HCT116 (cell line): ENCODE data around the gene PTGIR. TPM values are rescaled to one million over a fixed set of nuclear protein-coding genes. Genes with fewer than 3 reads are reported as not detected.
A peak's percentile ranks its signal among the peaks of the same experiment; 100 is the strongest.

Source experiments
- ATAC-seq: fragments of 200-7000 bp; cut with Tn5 transposase; 2 replicates; pipeline ENCODE4 v1.9.1; 2020; ENCODE audit warnings: mild to moderate bottlenecking, moderate library complexity
- BruUV-seq: library from RNA; stranded (reverse); fragments of 400-500 nt; replicated peaks from 2 replicates; lab custom pipeline; 2021; lab: Mats Ljungman, UMichigan
- CTCF ChIA-PET: fragments of 300-600 bp; sonication (Branson Sonifier 250); formaldehyde crosslinking; loops from one replicate; lab custom pipeline; 2021; ENCODE audit warnings: antibody characterized with exemption; lab: Charles Lee
- POLR2A ChIA-PET: fragments of 300-600, 350-600 bp; sonication (Branson Sonifier 250); formaldehyde crosslinking; loops from one replicate; lab custom pipeline; 2021; ENCODE audit warnings: antibody characterized with exemption; lab: Charles Lee
- RAD21 ChIA-PET, 2 experiments: fragments of 300-600 bp; sonication (Branson Sonifier 250); formaldehyde crosslinking; loops; one replicate each; lab custom pipeline; 2023; ENCODE audit warnings: low total read pairs in 2 of 2; ENCODE audit not compliant: uncharacterized antibody in 2 of 2, unreplicated experiment in 2 of 2, low non-redundant PET in 1 of 2; lab: Charles Lee
- DNase-seq: peaks from one replicate; pipeline ENCODE4 v3.0.0-alpha.2; 2010; ENCODE audit warnings: low read depth, low spot score
- H2AFZ ChIP-seq: fragments of 200-600 bp; shearing (Covaris generic), sonication (generic); 2 replicates; pipeline ENCODE4 v1.6.1; 2017; ENCODE audit warnings: low read depth, mixed run types, mixed read lengths, antibody characterized with exemption, low read length; ENCODE audit not compliant: poor library complexity, severe bottlenecking
- H3K27ac ChIP-seq: 2 replicates; pipeline ENCODE4 v1.5.1; 2012; ENCODE audit warnings: low read depth, low read length
- H3K27me3 ChIP-seq: fragments of 200-600 bp; sonication (generic); 2 replicates; pipeline ENCODE4 v1.6.1; 2016; ENCODE audit warnings: mixed run types, low read length, mixed read lengths; ENCODE audit not compliant: insufficient read depth
- H3K36me3 ChIP-seq, 2 experiments: fragments of 200-500 bp in 1 of 2; fragments of 200-600 bp in 1 of 2; sonication (Bioruptor generic) in 1 of 2; sonication (generic) in 1 of 2; 2 replicates each; pipeline versions ENCODE4 v1.5.1 to v1.6.1; 2014 to 2016; ENCODE audit warnings: low read length in 2 of 2, inconsistent platforms in 1 of 2, mixed read lengths in 1 of 2, mixed run types in 1 of 2; ENCODE audit not compliant: insufficient read depth in 2 of 2, control insufficient read depth in 1 of 2
- H3K4me1 ChIP-seq, 2 experiments: fragments of 200-600 bp in 1 of 2; sonication (generic) in 1 of 2; 2 replicates each; pipeline versions ENCODE4 v1.5.1 to v1.6.1; 2012 to 2017; ENCODE audit warnings: low read length in 2 of 2, inconsistent platforms in 1 of 2, mild to moderate bottlenecking in 1 of 2, mixed read lengths in 1 of 2, mixed run types in 1 of 2, moderate library complexity in 1 of 2; ENCODE audit not compliant: insufficient read depth in 2 of 2, control insufficient read depth in 1 of 2
- H3K4me2 ChIP-seq: fragments of 200-600 bp; sonication (generic); 2 replicates; pipeline ENCODE4 v1.6.1; 2017; ENCODE audit warnings: mixed run types, low read length, mixed read lengths
- H3K4me3 ChIP-seq, 2 experiments: fragments of 200-600 bp in 1 of 2; sonication (generic) in 1 of 2; replicated peaks in 1 of 2; 2 replicates each; pipeline ENCODE4 v1.5.1; 2011 to 2016; ENCODE audit warnings: low read length in 2 of 2, control low read depth in 1 of 2, low read depth in 1 of 2, mild to moderate bottlenecking in 1 of 2, mixed read lengths in 1 of 2, mixed run types in 1 of 2
- H3K79me2 ChIP-seq: fragments of 200-600 bp; sonication (generic); 2 replicates; pipeline ENCODE4 v1.6.1; 2017; ENCODE audit warnings: mild to moderate bottlenecking, mixed run types, low read length, moderate library complexity, mixed read lengths; ENCODE audit not compliant: insufficient read depth
- H3K9ac ChIP-seq: fragments of 200-600 bp; sonication (generic); 2 replicates; pipeline ENCODE4 v1.6.1; 2016; ENCODE audit warnings: low read length, mixed read lengths
- H3K9me2 ChIP-seq: fragments of 200-600 bp; sonication (generic), shearing (Covaris generic); 2 replicates; pipeline ENCODE4 v1.6.1; 2017; ENCODE audit warnings: mixed run types, mild to moderate bottlenecking, moderate library complexity; ENCODE audit not compliant: insufficient read depth
- H3K9me3 ChIP-seq, 2 experiments: fragments of 200-500 bp in 1 of 2; fragments of 200-600 bp in 1 of 2; sonication (Bioruptor generic) in 1 of 2; sonication (generic) in 1 of 2; 2 replicates each; pipeline ENCODE4 v1.6.1; 2014 to 2017; ENCODE audit warnings: low read length in 2 of 2, mixed read lengths in 2 of 2, inconsistent platforms in 1 of 2, low read depth in 1 of 2, mild to moderate bottlenecking in 1 of 2, mixed run types in 1 of 2, moderate library complexity in 1 of 2; ENCODE audit not compliant: control insufficient read depth in 1 of 2, insufficient read depth in 1 of 2
- H4K20me1 ChIP-seq: fragments of 200-600 bp; sonication (generic), shearing (Covaris generic); 2 replicates; pipeline ENCODE4 v1.6.1; 2017; ENCODE audit warnings: mixed run types, mild to moderate bottlenecking, moderate library complexity; ENCODE audit not compliant: insufficient read depth
- ELF1 ChIP-seq: IDR thresholded peaks from 2 replicates; pipeline ENCODE4 v1.6.1; 2012; ENCODE audit warnings: low read depth, borderline replicate concordance
- EZH2 ChIP-seq: fragments of 200-600 bp; sonication (generic); IDR thresholded peaks from 2 replicates; pipeline ENCODE4 v1.6.1; 2017; ENCODE audit warnings: antibody characterized with exemption, mixed run types
- FOSL1 ChIP-seq: IDR thresholded peaks from 2 replicates; pipeline ENCODE4 v1.6.1; 2012; ENCODE audit warnings: low read depth
- POLR2AphosphoS5 ChIP-seq: IDR thresholded peaks from 2 replicates; pipeline ENCODE4 v1.6.1; 2011; ENCODE audit warnings: mild to moderate bottlenecking, low read depth, low read length, moderate library complexity
- TCF7L2 ChIP-seq: IDR thresholded peaks from 2 replicates; pipeline ENCODE4 v1.7.0; 2011; ENCODE audit warnings: borderline replicate concordance, inconsistent platforms; ENCODE audit not compliant: insufficient read depth, insufficient read length; ENCODE audit errors: extremely low read depth
- intact Hi-C: fragments of 100-400 bp; cut with micrococcal nuclease; formaldehyde crosslinking; loops from 2 replicates; pipeline ENCODE4 v1.10.0; 2022
- total RNA-seq: library from RNA; stranded (reverse); gene quantifications from one replicate; pipeline ENCODE4 v1.2.1, GENCODE V29; 2021; ENCODE audit not compliant: unreplicated experiment
- TF ChIP-seq, protein P1 (sequence below): IDR thresholded peaks from 2 replicates; pipeline ENCODE4 v1.6.1; 2012
- TF ChIP-seq, protein P2 (sequence below): IDR thresholded peaks from 2 replicates; pipeline ENCODE4 v1.6.1; 2011; ENCODE audit warnings: mild to moderate bottlenecking, low read length, moderate library complexity; ENCODE audit not compliant: insufficient replicate concordance; ENCODE audit errors: extremely low read depth

PTGIR gene
- total RNA-seq, 1 experiment from 2014 or later: not detected

DNA sequence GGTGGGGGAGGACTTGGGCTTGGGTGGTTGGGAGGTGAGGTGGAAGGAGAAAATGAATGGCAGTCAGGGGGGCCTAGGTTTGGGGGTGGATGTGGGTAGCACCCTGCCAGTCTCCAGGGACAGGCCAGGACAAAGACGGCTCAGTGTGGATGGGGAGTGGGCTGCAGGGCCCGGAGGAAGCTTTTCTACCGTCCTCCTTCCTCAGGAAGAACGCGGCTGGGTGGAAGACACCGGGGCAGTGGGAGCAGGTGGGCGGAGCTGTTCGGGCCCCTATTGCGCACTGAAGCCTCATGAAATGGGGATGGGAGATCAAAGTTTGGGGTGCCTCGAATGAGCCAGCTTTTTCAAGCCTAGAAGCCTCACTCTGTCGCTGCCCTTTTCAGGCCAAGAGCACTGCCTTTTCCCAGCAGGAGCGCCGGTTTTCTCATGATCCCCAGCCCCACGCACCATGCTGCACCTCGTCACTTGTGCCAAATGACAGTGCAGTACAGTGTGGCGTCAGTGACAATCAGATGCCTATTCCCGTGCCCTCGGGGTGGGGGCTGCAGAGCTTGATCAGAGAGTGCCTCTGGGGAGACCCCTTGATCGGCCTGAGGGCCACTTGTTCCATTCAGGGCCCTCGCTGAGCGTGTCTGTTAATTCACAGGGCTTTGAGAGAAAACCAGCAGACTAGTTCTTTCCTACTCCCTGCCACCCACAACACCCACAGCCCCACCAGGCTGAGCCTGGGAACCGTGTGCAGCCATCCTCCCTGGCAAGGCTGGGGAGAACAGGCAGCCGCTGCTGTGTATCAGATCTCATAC lies 22.3 kb downstream of the PTGIR start:
- Histone ChIP-seq H3K79me2 (peaks cover 60% of the 10 kb centered on the region), H2AFZ (no peak overlapping the region), H3K4me2 (peak overlapping the region; percentile 98), H3K4me3 (peak overlapping the region; percentile 91 to 94), H4K20me1 (no peaks in the 10 kb centered on the region), H3K9me2 (no peaks in the 10 kb centered on the region), H3K27me3 (no peaks in the 10 kb centered on the region), H3K36me3 (peaks cover 17 to 23% of the 10 kb centered on the region in 2 experiments), H3K9me3 (no peaks in the 10 kb centered on the region), H3K4me1 (peaks cover 14 to 26% of the 10 kb centered on the region in 2 experiments), H3K9ac (peak overlapping the region; percentile 98), H3K27ac (peak overlapping the region; percentile 36)
- intact Hi-C loops: no loop called here
- ChIA-PET POLR2A (no interaction called here), RAD21 (no interaction called here), CTCF (interaction anchor here (1.4 kb wide), 1 partner anchor 59 kb away, joined by 5 read pairs; no protein-coding TSS in a partner anchor)
- TF ChIP-seq, protein P1, sequence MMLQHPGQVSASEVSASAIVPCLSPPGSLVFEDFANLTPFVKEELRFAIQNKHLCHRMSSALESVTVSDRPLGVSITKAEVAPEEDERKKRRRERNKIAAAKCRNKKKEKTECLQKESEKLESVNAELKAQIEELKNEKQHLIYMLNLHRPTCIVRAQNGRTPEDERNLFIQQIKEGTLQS: no peak
- TF ChIP-seq TCF7L2 (no peak), POLR2AphosphoS5 (no peak), EZH2 (no peak), FOSL1 (no peak), ELF1 (no peak)
- TF ChIP-seq, protein P2, sequence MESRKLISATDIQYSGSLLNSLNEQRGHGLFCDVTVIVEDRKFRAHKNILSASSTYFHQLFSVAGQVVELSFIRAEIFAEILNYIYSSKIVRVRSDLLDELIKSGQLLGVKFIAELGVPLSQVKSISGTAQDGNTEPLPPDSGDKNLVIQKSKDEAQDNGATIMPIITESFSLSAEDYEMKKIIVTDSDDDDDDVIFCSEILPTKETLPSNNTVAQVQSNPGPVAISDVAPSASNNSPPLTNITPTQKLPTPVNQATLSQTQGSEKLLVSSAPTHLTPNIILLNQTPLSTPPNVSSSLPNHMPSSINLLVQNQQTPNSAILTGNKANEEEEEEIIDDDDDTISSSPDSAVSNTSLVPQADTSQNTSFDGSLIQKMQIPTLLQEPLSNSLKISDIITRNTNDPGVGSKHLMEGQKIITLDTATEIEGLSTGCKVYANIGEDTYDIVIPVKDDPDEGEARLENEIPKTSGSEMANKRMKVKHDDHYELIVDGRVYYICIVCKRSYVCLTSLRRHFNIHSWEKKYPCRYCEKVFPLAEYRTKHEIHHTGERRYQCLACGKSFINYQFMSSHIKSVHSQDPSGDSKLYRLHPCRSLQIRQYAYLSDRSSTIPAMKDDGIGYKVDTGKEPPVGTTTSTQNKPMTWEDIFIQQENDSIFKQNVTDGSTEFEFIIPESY: no peak
- ATAC-seq (no peak), DNase-seq (no peak)
- TSS peak; percentile 27 for BruUV-seq
